NCI-H1105 (cell line): Measurements from ENCODE around the gene AIF1L.

Experiments used
- DNase-seq: peaks from one replicate; lab custom pipeline; 2025; lab: John Stamatoyannopoulos, UW

AIF1L gene

DNA sequence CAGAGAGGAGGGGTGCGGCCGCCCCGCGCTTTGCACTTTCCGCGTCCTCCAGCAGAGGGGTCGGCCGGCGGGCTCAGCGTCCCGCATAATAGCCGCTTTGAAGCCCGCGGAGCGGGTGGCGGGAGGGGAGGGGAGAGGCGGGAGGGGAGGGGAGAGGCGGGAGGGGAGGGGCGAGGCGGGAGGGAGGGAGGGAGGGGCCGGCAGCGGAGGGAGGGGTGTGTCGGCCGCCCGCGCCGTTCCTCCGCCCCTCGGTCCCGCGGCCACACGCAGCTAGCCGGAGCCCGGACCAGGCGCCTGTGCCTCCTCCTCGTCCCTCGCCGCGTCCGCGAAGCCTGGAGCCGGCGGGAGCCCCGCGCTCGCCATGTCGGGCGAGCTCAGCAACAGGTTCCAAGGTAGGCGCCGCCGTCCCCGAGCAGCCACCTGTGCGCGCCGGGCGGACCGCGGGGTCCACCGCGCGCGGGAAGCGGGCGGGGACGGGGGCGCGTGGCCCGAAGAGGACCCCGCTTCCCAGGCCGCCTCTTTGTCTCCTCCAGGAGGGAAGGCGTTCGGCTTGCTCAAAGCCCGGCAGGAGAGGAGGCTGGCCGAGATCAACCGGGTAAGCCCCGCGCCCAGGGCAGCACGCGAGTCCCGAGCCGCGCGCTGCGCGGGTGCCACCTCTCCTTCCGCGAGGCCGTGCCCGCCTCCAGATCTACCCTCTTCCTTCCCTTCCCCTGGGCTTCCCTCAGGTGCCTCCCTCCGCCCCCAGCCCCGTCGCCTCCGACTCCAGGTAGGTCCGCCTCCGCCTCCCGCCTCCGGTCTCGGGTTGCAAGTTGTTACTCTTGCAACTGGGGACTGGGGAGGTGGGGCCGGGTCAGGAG is at the start of gene AIF1L:
TSS of gene AIF1L (plus strand) at position 263 of the 857 bp plus-strand sequence. CDS start at position 362, 99 bp downstream.
- DNase-seq, result peak; percentile 49

DNA sequence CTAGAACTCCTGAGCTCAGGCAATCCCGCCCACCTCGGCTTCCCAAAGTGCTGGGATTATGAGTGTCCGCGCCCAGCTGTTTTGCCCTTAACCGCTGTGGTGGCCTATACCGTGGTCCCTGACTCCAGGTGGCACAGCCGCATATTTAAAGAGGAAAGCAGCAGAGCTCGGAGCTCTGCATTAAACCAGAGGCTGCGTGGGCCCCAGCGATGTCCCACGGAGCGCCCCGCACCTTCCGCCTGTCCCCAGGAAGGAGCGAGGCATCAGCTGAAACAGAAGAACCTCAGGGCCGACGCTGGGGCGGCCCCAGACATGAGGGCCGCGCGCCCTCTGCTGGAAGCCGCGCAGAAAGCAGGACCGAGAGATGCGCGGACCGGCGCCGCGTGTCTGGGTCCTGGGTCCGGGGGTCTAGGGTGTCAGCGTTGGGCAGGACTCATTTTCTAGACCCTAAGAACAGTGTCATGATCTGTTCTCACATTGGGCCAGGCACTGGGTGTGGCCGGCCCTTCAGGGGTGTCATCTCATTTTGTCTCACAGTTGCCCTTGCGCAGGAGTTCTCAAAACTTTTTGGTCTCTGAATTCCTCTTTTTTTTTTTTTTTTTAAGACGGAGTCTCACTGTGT is 49.6 kb upstream of the AIF1L start:
- peak; percentile 40 for DNase-seq

DNA sequence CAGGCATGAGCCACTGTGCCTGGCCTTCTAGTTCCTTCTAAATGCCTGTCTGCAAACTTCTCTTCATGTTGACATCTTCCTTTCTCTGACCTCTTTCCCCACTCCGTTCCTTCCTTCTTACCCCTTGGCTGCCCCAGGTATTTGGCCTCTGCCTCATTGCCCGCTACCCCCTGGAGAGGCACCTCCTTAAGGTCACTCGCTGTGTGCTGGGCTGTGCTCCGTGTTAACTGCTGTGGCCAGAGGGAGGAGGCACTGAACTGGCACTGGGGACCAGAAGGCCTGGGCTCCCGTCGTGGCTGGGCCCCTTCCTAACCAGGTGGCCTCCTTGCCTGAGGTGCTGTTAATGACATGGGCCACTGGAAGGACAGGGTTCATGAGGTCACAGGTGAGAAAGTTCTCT is 48.0 kb upstream of the AIF1L start:
- DNase-seq, result no peak

DNA sequence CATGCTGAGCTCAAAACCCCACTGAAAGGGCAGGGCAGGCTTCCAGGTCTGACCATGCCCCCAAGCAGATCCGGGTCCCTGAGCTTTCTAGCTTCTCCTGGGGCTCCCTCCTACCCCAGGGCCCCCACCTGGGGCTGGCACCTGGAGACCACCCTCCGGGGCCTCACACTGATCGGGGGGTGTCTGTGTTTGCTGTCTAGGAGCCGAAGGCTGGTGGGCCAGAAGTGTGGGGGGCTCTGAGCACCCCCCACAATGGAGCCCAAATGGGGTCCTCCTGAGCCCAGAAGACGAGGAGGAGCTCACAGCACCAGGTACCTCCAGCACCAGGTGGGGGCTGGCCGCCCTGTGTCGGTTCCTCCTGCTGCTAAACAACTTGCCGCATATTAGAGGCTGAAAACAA is 47.5 kb upstream of the AIF1L start:
- no peak for DNase-seq

DNA sequence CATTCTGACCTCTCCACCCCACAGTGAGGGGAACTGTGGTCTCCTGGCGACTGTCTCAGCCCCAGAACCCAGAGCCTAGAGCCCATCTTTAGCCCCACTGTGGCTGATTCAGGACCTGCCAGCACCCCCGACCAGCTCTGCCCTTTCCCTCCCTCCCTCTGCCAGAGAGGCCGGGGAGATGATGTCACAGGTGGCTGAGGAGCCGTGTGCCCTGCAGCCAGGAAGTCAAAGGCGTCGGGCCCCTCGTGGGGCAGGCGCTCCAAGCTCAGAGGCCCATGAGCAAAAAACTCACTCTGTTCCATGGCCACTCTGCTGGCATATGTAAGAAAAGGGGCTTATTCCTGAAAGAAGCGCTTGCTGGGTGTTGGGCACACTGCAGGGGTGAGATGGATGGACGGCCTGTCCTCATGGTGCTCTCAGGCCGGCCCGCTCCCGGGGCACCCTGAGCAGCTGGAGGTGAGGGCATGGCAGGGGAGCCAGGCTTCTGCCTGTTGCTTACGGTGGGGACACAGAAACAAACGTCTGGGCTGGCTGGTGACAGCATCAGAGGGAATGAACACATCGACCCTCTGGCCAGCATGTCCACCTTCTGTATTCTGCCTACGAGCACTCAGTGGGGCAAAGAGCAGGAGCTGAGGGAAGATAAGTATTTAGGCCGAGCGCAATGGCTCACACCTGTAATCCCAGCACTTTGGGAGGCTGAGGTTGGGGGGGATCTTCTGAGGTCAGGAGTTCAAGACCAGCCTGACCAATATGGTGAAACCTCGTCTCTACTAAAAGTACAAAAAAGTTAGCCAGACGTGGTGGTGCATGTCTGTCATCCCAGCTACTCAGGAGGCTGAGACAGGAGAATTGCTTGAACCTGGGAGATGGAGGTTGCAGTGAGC is 46.3 kb upstream of the AIF1L start:
- no peak for DNase-seq

DNA sequence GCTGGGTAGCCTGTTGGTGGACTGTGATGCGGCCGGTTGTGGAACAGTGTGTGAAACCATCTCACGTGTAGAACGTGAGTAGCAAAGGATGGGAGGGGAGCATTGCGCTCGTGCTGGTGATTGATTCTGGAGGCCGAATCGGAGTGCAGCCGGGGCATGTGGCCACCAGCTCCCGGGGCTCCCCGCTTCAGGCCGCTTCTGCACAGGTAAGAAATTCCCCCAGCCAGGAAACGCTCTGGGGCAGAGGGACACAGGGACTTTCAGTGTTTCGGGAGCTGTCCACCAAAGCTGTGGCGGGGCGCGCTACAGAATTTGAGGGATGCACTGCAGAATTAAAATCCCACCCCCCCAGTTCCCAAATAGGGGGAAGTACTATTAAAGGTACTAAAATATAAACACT is 45.5 kb upstream of the AIF1L start:
- no peak for DNase-seq

DNA sequence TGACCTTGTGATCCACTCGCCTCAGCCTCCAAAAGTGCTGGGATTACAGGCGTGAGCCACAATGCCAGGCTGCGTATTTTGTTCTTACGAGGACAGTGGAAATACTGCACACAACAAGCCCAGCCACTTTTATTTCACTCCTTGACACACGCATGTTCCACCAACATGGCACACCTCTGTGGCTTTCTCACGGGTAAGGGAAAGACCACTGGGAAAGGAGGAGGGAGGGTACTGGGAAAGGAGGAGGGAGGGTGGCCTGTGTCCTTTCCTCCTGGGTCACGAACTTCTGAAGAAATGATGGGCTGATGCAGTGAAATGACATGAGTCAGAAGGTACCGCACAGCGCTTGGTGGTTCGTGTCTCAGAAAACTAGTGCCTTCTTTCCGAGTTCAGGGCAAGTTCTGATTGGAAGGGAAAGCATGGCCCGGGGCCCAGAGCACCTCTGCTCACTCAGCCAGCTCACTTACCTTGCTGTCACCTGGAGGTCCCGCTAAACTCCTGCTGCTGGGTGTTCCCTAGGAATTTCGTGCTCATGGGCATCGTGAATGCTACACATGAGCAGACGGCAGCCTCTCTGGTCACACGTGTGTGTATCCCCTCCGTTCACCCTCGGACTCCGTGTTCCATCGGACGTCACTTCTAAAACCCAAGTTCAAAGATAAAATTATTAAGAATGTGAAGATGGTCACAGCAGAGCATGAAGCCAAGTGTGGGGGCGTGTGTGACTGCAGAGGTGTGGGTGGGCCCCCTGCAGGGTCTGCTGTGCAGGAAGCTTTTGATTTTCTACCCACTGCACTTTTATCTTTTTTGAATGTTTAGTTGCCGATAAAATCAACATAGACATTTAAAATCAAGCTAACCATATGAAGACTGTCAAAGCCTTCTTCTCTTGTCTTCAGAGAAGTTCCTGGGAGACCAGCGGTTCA is 44.5 kb upstream of the AIF1L start:
- no peak for DNase-seq

DNA sequence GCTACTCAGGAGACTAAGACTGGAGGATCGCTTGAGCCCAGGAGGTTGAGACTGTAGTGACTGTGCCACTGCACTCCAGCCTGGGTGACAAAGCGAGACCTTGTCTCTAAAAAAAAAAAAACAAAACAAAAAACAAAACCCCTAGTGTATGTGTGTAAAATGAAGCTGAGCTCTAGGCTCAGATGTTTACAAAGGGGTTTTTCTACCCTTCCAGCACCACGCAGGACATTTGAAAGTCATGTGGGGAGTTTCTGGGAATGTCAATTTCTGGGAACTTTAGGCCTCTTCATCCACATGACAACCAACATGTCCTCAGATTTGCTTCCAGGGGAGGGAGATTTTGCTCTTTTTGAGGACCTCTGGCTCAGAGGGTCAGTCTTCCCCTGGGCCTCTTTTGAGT is 42.4 kb upstream of the AIF1L start:
- no peak for DNase-seq

DNA sequence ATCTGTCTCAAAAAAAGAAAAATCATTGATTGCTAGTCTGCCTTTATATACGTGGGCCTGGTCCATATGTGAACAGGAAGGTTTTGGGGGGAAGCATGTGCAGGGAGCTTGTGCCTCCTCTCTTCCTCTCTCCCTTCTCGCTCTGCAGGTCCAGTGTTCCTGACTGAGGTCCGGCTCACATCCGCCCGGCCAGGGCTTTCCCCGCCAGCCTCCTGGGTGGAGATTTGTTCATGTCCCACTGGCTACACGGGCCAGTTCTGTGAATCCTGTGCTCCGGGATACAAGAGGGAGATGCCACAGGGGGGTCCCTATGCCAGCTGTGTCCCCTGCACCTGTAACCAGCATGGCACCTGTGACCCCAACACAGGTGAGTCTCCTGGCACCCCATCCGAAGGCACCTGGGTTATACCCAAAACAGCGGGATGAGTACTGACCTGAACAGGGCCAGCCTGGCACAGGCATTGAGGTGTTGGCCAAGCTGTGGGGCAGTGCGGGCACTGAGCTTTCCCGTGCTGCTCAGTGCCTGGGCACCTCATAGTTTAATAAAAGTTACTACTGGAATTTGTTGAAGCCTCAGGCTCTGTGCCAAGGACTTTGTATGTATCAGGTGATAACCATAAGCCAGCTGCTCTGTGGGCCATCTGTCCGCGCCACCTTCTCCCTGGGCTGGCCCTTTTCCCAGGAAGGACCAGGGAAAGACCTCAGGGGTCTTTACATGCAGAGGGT is 39.4 kb upstream of the AIF1L start:
- DNase-seq, result no peak

DNA sequence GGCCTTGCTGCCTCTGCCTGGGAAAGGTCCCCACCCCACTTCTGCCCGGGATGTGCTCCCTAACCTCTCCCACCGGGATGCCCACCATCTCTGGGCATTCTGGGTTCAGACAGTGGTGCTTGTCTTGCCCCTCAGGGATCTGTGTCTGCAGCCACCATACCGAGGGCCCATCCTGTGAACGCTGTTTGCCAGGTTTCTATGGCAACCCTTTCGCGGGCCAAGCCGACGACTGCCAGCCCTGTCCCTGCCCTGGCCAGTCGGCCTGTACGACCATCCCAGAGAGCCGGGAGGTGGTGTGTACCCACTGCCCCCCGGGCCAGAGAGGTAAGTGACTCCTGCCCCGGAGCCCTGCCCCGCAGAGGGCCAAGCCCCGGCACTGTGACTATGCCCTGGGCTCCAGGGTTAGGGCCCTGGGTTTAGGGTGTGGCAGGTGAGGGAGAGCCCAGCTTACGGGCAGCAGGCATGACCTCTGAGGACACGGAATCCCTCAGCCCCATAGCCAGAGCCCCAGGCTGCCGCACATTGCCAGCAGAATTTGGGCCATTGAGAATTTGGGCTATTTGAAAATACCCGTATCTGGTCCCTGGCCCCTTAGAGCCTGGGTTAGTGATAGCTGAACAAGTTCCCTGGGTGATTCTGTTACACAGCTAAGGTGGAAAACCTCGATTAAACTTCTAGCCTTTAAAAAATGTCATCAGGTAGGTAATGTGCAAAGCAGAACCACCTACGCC is 35.3 kb upstream of the AIF1L start:
- no peak for DNase-seq

DNA sequence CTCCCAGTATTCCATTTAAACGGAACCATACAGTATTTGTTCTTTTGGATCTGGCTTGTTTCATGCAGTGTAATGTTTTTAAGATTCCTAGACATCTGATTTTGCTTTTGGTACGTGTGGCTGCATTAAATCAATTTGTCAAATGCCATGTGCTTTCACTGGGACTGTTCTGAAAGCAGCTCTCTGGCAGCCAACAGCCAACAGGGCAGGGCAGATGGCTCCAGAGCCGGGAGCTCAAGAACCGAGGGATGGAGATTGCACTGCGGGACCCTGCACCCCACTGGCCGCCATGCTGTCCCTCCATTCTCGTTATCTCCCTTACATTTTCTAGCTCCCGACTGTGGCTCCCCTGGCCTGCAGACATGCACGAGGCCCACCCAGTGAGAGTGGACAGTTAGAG is 33.4 kb upstream of the AIF1L start:
- no peak for DNase-seq

DNA sequence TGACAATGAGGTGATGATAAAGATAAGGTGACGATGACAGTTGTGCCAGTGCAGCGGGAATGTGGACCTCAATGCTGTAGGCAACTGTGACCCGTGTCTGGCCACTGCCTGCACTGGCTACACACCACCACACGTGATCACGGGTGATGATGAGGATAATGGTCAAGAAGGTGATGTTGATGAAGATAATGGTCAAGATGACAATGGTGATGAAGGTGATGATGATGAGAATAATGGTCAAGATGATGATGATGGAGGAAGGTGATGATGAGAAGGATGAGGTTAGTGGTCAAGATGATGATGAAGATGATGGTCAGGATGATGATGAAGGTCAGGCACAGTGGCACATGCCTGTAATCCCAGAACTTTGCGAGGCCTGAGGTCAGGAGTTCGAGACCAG is 30.7 kb upstream of the AIF1L start:
- DNase-seq, result no peak

DNA sequence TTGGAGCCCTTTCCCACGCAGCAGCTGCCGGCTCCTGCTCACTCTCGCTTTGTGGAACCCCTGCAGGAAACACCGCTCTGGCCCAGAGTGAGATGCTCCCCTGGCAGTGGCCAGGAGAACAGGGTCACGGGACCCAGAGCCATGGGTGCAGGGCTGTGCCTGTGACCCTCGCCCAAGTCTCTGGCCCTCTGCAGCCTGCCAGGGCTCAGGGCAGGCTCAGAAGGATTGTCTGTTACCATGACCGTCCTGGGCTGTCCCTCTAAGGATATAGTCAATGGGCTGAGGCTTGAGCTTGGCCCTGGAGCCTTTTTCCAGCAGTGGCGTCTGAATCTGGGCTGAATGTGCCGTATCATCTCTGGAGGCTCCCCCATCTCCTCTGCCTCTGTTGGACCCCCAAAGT is 28.7 kb upstream of the AIF1L start:
- no peak for DNase-seq

DNA sequence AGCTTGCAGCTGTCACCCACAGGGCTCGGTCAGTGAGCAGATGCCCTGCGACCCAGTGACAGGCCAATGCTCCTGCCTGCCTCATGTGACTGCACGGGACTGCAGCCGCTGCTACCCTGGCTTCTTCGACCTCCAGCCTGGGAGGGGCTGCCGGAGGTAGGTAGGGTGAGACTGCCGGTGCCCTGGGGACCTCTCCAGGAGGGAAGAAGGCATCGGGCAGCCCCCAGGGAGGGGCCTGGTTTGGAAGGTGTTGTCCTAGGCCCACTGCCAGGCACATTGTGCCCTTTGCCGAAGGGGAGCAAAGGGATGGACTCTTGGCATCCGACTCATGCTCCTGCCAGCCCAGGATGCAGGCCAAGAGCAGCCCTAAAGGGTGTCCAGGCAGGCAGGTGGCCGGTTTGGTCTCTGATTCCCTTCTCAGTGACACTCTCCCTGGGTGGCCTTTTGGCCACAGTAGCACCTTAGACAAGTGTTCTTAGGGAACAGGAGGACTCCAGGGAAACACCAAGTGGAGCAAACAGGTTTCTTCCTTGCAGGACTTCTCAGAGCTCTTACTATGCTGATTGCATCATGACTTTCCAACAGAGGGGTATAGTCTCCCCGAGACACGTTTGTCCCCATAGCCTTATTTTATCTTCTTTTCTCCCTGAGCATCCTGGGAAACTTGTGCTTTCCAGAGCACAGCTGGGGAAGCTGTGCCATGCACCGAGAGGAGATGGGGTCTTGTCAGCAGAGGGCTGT is 28.1 kb upstream of the AIF1L start:
- no peak for DNase-seq

DNA sequence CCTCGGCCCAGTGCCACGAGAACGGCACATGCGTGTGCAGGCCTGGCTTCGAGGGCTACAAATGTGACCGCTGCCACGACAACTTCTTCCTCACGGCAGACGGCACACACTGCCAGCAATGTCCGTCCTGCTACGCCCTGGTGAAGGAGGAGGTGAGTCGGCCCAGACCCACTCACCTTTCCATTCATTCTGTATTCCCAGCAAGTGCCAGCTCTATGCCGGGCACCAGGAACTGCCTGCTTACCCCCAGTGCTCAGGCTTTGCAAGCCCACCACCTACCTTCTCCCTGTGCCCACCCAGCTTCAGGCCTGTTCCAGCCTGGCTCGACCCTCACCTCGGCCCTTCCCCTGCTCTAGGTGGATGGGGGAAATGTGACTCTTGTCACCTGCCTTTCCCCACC is 26.6 kb upstream of the AIF1L start:
- no peak for DNase-seq

DNA sequence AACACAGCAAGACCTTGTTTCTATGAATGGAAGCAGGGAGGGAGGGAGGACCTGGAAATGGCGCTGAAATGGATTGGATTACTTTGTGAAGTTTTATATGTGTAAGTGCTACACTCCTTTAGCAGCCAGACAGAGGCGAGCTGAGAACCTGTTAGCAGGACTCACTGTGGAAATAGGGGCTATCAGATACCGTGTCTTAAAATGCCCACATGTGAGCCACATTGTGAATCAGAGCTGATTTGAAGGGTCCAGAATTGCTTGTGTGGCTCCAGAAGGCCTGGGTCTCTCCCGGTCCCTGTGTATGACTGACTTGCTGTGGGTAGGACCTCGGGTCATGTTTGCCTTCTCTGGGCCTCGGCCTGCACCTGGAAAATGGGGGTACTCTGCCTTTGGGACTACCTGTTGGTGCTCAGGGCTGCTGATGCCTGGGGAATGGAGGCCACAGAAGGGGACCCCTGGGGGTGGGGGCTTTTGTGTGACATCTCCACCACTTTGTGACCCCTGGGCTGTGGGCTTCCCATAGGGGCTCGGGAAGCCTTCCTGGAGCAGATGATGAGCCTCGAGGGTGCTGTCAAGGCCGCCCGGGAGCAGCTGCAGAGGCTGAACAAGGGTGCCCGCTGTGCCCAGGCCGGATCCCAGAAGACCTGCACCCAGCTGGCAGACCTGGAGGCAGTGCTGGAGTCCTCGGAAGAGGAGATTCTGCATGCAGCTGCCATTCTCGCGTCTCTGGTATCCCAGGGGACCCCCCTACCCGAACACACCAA is 24.0 kb upstream of the AIF1L start:
- DNase-seq, result no peak

DNA sequence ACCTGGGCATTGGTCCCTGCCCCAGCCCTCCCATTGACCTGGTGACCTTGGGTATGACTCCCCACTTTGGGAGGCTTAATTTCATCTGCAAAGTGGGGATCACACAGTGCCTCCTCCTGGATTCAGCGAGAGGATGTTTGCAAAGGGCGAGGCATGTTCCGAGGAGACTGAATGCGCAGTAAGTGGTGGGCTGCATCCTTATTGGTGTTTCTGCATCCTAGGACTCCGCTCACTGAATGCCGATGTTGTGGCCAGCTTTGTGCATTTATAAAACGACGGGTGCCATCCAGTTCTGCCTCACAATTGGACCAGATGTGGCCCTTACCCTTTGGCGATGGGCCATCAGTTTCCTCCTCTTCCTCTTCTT is 23.5 kb upstream of the AIF1L start:
- DNase-seq, result no peak

DNA sequence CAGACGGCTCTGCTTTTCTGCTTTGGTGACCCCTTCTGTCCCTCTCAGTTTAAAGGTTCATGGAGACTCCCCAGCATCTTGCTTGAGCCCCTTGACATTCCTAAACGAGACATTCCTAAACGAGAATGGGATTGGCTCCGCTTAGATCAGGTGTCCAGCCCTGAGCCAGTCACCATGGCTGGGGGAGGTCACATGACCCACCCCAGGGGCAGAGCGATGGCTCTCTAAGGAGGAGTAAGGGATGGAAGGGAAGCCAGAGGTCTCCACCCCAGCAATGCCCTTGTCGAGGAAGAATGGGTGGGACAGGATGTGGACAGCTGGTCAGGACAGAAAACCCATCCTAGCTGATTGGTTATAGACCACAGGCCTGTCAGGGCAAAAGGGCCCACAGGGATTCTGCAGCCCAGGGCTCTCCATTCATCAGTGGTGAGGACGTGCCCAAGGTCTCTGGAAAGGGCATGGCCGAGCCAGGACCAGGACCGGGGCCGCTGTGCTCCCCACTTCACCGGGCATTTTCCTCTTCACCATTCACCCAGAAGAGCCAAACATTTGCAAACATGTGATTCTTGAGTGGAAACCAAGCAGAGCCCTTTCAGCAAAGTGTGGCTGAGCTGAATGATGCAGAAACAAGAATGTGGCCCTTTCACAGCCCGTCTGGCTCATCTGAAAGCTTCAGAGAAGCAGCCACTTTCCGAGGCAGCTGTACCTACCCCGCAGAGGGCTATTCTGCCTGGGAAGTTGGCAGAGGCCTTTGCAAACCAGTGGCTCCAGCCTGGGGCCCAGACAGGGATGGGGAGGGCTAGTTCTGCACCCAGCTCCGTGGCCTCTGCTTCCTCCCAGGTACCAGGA is 19.8 kb upstream of the AIF1L start:
- DNase-seq, result no peak
